GM12891 (cell line): ENCODE data around the gene RRP7A.
"Not testable (repeated sequence)": the region's sequence is repeated elsewhere in the genome, so short reads cannot be mapped to it uniquely, and the experiment has no call there.

Experiments
- PAX5 ChIP-seq: IDR thresholded peaks from 2 replicates; pipeline ENCODE4 v1.6.1; 2011; ENCODE audit warnings: low read length, moderate library complexity, mild to moderate bottlenecking; ENCODE audit not compliant: insufficient read depth, severe bottlenecking
- POLR2A ChIP-seq: IDR thresholded peaks from 2 replicates; pipeline ENCODE4 v1.6.1; 2011; ENCODE audit warnings: low read depth, low read length, control low read depth
- POLR2AphosphoS5 ChIP-seq: IDR thresholded peaks from 2 replicates; pipeline ENCODE4 v1.6.1; 2011; ENCODE audit warnings: low read depth, low read length, control low read depth
- SPI1 ChIP-seq: IDR thresholded peaks from 2 replicates; pipeline ENCODE4 v1.6.1; 2011; ENCODE audit warnings: low read depth, low read length, control low read depth
- TAF1 ChIP-seq: IDR thresholded peaks from 2 replicates; pipeline ENCODE4 v1.6.1; 2011; ENCODE audit warnings: low read depth, low read length, control low read depth

DNA sequence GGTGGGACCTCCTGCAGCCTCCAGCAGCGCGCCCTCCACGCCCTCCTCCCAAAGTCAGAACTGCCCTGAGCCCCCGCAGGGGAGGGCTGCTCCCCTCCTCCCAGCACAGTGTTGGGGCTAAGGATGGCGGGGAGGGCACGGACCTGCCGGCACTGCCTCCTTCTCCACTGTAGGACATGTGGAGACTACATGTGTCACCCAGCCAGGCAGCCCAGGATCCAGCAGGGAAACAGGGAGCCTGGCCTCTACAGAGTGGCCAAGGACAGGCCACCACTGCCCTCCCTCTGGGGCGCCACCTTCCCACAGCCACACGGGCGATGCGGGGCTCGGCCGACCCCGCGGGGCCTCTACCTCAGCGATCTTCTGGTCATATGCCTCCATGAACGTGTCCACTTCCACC lies 5.3 kb downstream of the RRP7A start:
- TF ChIP-seq POLR2AphosphoS5, POLR2A, SPI1, PAX5, TAF1: not testable (repeated sequence)
